SIG-M5 (cell line): ENCODE measurements around the gene CRB2.

Source experiments
- DNase-seq: peaks from one replicate; lab custom pipeline; 2025; lab: John Stamatoyannopoulos, UW

CRB2 gene

GRCh38 chr9:123406691-123407216, 50.8 kb downstream of the CRB2 start:
- DNase-seq, result no peak

- no peak for DNase-seq
Observed at GRCh38 chr9:123407217-123407851, 51.3 kb downstream of the CRB2 start.

GRCh38 chr9:123408313-123409262, 52.6 kb downstream of the CRB2 start:
- no peak for DNase-seq

- DNase-seq, result no peak
Observed at GRCh38 chr9:123410281-123410910, 54.4 kb downstream of the CRB2 start.

- DNase-seq, result no peak
Observed at GRCh38 chr9:123411191-123411590, 55.2 kb downstream of the CRB2 start.

- DNase-seq, result no peak
Observed at GRCh38 chr9:123411636-123412035, 55.6 kb downstream of the CRB2 start.

GRCh38 chr9:123412171-123412820, 56.3 kb downstream of the CRB2 start:
- no peak for DNase-seq

GRCh38 chr9:123414204-123414603, 58.2 kb downstream of the CRB2 start:
- DNase-seq, result no peak

- DNase-seq, result no peak
Observed at GRCh38 chr9:123414936-123415930, 59.2 kb downstream of the CRB2 start.

- DNase-seq, result no peak
Observed at GRCh38 chr9:123416176-123416575, 60.2 kb downstream of the CRB2 start.

- DNase-seq, result no peak
Observed at GRCh38 chr9:123417289-123418051, 61.5 kb downstream of the CRB2 start.

- DNase-seq, result no peak
Observed at GRCh38 chr9:123418052-123418430, 62.0 kb downstream of the CRB2 start.

GRCh38 chr9:123418506-123418905, 62.5 kb downstream of the CRB2 start:
- no peak for DNase-seq

GRCh38 chr9:123419091-123419490, 63.1 kb downstream of the CRB2 start:
- no peak for DNase-seq

- DNase-seq, result no peak
Observed at GRCh38 chr9:123419721-123420591, 64.0 kb downstream of the CRB2 start.

- no peak for DNase-seq
Observed at GRCh38 chr9:123420592-123421111, 64.7 kb downstream of the CRB2 start.

- no peak for DNase-seq
Observed at GRCh38 chr9:123421186-123421585, 65.2 kb downstream of the CRB2 start.

GRCh38 chr9:123421801-123422455, 65.9 kb downstream of the CRB2 start:
- DNase-seq, result no peak
